ENCODE results near the gene CDC16.
"Not testable (repeated sequence)": the region's sequence is repeated elsewhere in the genome, so short reads cannot be mapped to it uniquely, and the experiment has no call there.

Gene CDC16

DNA sequence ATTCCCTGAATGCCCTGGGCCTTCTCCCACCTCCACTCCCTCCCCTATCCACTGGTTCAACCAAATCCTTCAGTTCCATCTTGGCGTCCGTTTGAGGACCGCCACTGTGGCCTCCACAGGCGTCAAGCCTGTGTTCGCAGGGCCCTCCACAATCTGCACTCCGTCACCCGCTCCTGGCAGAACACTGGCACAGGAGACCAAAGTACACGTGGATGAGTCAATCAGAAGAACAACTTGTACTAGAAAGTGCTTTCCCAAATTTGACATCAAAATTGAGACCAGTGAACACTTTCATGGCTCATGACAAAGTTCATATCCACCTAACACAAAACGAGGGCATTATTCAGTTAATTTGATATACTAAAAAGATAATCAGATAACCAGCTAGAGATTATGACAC, 6.5 kb upstream of the CDC16 start:
- no peak for DNase-seq

DNA sequence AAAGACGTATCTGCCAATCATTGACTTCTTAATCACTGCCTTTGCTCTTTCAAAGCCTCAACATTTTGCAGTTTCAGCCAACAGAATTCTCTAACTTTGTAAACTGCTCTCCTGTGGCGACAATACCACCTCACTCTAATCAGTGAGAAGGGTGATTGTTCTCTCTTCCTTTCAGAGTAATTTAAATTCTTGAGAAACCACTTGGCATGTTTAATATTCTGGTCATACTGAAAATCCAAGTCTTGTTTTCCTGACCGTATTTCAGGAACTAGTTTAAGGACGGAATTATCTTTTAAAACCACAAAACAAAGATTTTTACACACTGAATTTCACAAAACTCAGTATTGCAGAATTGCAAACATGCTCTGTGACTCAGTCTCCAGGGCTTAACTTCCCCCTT, 5.2 kb upstream of the CDC16 start:
- no peak for DNase-seq

DNA sequence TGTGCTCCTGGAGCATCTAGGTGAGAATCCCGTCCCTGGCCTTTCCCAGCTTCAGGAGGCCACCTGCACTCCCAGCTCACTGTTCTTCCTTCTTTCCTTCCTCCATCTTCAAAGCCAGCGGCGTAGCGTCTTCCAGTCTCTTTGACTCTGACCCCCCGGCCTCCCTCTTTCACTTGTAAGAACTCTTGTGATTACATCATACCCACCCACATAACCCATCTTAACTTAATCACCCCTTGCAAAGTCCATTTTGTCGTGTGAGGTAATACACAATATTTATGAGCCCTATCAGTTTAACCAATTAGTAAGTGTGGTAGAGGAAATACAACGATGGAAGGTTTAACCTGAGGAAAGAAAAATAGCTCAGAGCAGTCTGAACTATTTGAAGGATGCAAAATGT, 4.6 kb upstream of the CDC16 start:
- DNase-seq: no peak

DNA sequence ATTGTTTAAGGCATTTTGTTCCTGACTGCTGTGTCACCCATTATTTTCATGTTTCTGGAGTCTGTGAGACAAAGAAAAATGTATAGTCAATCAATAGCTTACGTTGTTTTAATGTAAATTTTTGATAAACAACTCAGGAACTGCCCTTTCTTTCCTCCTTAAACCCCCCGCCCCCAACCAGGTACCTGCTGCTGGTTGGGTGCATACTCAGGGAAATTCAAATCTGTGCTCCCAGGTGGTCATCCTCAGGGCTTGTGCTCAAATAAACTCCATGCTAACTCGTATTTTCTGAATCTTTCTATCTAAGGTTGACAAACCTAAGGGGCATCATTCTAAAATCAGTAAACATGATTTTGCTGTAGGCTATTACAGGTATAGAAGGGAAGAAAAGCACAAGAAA, 4.1 kb upstream of the CDC16 start:
- DNase-seq: no peak

DNA sequence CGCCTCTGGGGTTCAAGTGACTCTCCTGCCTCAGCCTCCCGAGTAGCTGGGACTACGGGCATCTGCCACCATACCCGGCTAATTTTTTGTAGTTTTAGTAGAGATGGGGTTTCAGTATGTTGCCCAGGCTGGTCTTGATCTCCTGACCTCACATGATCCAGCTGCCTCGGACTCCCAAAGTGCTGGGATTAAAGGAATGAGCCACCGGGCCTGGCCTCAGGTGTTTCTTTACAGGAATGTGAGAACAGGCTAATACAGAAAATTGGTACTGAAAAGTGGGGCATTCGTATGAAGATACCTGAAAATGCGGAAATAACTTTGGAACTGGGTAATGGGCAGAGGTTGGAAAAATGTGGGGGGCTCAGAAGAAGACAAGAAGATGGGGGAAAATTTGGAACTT, 2.8 kb upstream of the CDC16 start:
- no peak for DNase-seq

DNA sequence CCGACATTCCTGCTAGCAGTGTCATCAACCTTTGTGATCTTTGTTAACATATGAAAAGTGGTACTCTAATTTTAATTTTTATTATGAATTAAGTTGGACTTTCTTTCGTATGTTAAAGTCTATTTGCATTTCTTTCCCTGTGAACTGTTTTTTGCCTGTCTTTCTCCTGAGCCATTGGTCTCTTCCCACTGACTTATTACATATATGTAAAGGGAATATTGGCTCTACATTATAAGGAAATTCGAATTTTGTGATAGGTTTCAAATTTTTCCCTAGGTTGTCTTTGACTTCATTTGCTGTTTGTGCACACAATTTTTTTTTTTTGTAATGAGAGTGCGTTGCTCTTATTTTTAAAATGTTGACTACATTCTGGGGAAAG, 442 bp upstream of the CDC16 start:
- no peak for DNase-seq

DNA sequence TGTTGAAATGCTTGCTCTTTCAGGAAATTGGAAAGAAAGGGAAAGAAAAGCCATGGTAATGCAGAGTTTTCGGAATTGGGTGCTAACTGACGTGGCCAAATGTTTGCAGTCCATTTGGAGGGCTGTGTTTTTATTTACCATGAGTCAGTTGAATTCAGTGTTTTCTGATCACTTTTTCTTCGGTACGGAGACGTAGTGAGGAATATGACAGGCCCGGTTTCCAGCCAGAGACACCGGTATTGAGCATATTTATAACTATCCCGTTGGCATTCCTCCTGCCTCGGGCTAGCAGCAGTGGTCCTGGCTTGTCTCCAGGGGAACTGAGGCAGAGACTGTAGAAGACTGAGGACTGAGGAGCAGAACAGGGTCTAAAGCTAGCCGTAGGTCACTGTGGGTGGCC, 1.0 kb downstream of the CDC16 start:
- DNase-seq: no peak

DNA sequence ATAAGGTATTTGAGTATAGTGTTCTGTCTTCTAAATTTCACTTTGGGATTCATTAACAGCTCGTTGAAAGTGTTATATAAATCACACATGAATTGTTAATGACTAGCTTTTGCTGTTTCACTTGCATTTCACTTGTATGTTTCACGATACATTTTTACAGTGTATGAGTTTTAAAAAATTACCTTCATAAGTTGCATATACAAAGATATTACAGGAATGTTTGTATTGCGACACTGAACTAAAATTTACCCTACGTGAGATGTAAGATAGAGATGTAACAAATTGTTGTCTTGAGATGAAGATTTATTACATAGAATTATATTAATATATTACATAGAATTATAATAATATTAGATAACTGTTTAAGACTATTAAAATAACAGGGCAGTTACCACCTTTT, 1.5 kb downstream of the CDC16 start:
- DNase-seq: no peak

DNA sequence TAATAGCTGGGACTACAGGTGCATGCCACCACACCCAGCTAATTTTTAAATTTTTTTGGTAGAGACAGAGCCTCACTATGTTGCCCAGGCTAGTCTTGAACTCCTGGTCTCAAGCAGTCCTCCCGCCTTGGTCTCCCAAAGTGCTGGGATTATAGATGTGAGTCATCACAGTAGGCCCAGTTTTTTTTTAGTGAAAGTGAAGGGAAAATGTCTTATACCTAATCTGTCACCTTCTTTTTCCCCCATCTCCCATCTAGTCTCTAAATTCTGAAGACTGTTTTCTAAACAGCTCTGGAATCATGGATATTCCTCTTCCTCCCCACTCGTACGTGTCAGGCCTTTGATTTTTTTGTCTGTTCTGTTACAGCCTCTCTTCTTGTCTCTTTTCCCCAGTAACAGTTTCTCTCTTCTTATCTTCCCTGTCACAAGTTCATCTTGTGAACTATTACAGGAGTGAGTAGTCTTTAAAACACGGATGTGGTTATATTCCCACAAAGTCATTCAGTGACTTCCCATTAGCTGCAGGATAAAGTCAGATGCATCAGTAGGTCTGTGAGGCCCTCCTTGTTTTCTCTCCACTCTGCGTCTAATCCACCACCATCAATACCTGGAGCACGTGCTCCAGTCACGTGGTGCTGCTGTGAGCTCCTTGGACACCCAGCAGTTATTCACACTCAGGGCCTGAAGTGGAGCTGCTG, 2.9 kb downstream of the CDC16 start:
- no peak for DNase-seq

DNA sequence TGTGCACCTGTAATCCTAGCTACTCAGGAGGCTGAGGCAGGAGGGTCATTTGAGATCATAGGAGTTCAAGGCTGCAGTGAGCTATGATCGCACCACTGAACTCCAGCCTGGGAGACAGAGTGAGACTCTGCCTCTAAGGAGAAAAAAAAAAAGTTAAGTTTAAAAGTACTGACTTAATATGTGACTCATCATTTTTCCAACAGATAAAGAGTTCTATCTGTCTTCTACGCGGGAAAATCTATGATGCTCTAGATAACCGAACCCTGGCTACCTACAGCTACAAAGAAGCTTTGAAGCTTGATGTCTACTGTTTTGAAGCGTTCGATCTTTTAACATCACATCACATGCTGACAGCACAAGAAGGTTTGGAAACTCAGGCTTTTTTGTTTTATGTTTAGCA, 7.2 kb downstream of the CDC16 start:
- no peak for DNase-seq

DNA sequence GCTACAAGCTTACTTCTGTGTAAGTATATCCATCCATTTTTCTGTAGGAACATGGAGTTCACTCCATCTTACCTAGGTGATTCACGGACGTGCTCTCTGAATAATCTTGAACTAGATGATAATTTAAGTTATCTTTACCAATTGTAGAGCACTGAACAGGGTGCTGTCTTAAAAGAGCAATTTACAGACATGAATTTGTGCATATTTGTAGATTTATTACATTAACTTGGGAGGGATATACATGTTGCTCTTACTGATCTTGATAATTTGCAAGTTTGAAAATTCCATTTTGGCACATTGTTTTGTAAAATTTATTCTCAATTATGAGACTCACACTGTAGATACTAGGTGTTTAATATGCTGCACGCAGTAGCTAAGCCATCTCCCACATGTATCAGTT, 9.3 kb downstream of the CDC16 start:
- no peak for DNase-seq

DNA sequence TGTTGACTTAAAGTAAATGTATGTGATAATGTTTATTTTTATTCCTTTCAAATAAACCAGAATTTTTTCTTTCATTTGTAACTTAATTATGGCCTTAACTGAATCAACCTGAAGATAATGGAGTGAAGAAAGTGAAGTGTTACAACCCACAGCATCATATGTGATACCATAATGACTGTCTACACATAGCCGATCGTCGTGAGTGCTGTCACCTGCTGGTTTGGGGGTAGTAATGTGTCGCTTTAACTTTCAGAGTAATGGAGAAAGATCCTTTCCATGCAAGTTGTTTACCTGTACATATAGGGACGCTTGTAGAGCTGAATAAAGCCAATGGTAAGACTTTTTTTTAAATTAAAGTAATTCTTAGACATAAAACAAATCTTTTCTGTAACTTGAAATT, 9.9 kb downstream of the CDC16 start:
- DNase-seq: no peak

DNA sequence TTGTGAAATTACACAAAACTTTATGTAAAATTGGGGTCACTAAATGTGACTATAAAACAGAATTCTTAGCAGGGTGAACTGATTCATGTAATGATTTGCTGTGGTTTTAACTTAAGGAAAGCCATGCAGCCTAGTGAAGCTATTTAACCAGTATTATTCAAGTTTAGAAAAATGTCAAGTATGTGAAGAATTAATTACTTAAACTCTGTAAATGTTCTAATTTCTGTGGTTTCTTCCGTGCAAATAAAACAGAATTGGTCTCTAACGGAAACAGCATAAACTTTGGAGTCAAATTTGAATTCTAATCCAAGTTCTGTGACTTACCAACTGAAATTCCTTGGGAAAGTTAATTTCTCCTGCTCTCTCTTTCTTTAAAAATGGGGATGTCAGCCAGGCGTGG, 13.3 kb downstream of the CDC16 start:
- no peak for DNase-seq

DNA sequence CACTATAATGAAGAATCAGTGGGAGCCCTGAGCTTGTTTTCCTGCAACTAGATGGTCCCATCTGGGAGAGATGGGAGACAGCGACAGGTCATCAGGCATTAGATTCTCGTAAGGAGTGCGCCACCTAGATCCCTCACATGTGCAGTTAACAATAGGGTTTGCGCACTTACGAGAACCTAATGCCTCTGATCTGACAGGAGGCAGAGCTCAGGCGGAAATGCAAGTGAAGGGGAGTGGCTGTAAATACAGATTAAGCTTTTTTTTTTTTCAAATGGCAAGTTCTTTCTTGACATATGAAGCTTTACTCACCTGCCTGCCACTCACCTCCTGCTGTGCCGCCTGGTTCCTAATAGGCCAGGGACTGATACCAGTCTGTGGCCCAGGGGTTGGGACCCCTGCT, 14.4 kb downstream of the CDC16 start:
- DNase-seq: no peak

DNA sequence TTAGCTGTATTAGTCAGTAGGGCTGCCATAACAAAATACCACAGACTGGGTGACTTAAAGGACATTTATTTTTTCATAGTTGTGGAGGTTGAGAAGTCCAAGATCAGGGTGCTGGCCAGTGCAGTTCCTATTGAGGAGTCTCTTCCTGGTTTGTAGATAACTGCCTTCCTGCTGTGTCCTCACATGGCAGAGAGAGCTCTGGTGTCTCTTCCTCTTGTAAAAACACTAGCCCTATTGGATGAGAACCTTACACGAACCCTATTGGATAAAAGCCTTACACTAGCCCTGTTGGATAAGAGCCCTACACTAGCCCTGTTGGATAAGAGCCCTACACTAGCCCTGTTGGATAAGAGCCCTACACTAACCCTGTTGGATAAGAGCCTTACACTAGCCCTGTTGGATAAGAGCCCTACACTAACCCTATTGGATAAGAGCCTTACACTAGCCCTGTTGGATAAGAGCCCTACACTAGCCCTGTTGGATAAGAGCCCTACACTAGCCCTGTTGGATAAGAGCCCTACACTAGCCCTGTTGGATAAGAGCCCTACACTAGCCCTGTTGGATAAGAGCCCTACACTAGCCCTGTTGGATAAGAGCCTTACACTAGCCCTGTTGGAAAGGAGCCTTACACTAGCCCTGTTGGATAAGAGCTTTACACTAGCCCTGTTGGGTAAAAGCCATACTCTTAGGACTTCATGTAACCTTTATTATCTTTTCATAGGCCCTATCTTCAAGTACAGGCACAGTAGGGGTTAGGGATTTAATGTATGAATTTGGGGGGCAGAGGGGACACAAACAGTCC, 17.1 kb downstream of the CDC16 start:
- DNase-seq: not testable (repeated sequence)

DNA sequence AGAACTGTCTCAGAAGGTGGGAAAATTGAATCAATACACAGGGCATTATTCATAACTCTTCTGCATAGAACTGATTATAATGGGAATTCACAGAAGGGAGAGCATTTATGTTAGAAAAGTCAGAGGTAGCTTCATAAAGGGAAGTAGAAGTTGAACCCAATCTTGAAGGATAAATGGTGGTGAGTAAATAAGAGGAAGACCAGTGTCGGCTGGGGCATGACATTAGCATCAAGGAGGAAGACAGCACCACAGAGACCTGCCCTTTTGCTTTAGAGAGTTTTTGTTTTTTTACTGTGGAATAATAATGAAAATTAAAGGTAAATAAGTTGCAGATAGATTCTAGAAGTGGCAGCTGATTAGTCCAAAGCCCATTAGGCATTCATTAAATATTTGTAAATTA, 21.9 kb downstream of the CDC16 start:
- no peak for DNase-seq

DNA sequence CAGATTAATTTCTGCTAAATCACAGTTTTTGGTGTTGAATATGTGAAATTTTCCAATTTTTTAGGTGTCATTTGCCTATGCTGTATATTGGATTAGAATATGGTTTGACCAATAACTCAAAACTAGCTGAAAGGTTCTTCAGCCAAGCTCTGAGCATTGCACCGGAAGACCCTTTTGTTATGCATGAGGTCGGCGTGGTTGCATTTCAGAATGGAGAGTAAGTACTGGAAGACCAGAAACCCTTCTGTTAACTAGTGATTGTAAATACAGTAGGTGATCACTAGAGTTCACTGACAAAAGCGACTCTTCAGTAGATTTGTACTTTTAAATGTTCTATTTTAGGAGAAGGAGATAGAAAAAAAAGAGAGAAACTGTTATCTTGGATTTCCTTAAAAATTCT, 22.3 kb downstream of the CDC16 start:
- DNase-seq: no peak

DNA sequence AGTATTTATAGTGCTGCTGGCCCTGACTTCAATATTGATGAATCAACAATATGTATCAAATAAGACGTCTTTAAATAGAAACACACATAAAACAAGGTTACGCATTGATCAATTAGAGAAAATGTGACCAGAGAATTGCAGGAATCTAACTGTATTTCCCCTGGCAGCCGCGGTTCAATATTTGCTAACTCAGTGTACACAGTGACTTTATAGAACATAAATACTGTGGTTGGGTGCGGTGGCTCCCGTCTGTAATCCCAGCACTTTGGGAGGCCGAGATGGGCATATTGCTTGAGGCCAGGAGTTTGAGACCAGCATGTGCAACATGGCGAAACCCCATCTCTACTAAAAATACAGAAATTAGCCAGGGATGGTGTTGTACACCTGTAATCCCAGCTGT, 23.9 kb downstream of the CDC16 start:
- no peak for DNase-seq

DNA sequence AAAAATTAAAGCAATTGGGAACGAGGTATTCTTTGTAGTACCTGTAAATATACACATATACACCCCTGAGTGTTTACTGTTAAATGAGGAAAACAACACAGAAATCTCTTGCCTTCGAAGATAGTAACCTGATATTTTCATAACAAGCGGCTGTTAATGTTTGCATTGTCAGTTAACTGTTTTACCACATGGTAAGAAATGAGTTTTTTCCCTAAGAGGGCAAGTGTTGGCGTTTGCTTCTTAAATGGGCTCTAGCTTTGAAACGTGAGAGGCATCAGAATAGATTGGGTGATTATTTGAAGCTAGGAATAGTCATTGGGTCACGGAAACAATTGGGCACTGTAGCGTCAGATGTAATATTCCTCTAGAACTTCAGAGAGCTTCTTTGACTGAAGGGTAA, 24.7 kb downstream of the CDC16 start:
- DNase-seq: no peak

DNA sequence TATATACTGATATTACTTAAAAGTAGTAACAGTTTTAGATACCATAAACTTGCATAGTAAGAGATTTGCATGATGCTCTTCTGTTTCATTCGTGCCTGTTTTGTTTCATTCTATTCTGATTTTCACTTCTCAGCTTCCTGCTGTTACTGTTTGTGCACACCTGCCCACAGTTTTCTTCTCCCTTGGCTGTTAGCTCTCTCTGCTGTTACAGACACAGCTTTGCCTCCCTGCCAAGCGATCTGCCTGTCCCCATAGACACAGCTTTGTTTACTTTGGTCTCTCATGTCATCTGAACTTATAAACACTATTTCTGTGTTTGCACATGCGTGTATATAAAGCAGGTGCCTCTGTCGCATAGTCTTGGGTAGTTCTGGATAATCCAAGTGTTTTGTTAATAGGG, 25.3 kb downstream of the CDC16 start:
- DNase-seq: no peak

DNA sequence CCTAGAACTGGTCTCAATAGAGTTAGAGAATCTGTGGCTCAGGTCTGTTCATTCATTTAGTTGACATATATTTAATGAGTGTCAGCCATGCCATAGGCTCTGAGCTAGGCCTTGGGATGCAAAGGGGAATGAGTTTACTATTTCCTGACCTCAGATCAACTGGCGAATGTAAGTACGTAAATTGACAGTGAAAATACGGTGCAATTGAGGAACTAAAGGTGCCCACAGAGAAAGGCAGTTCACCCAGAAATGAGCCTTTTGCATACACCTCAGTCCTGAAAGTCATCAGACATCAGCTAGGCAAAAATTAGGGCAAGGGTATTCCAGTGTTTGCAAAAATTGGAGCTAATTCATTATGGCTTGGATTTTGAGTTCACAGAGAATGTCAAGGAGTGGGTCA, 26.1 kb downstream of the CDC16 start:
- no peak for DNase-seq

DNA sequence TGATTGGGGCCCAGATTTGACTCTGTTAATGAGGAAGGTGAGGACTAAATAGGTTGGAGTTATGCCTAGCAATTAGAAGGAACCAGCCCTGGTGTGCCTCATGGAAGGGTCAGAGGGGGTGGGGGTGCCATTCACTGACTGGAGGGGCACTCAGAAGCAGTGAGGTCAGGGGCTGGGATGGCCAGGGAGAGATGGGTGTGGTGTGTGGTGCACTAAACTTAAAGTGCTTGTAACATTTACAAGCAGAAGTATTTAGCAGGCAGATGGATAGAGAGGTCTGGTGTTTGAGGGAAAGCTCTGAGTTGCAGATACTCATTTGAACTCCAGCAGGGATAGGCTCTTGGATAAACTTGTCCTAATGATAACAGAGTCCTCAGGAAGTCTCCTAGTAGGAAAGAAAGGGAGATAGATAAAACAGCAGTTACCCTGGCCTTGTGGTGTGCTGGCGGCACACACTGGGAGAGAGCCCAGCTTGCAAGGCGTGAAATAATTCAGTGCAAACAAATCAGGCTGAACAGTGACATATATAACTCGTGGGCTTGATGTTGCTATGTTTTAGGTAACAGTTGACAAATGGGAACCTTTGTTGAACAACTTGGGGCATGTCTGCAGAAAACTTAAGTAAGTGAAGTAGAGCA, 26.8 kb downstream of the CDC16 start:
- DNase-seq: no peak

DNA sequence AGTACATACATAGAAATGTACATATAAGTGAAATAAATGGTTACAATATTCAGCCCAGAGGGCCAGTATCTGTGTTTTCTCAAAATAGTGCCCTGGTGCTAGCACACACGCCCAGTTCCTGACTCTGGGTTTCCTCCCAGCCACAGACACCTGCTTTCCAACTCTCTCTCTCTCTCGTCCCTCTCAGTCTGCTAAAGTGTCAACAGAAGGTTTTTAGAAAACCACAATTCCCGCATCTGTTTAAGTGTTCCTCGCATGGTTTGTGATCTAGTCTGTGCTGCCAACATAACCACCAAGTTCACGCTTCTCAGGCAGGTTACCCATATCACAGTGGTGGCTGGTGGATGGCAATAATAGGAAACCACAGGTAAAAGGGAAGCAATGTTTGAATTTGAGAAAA, 28.9 kb downstream of the CDC16 start:
- DNase-seq: no peak

DNA sequence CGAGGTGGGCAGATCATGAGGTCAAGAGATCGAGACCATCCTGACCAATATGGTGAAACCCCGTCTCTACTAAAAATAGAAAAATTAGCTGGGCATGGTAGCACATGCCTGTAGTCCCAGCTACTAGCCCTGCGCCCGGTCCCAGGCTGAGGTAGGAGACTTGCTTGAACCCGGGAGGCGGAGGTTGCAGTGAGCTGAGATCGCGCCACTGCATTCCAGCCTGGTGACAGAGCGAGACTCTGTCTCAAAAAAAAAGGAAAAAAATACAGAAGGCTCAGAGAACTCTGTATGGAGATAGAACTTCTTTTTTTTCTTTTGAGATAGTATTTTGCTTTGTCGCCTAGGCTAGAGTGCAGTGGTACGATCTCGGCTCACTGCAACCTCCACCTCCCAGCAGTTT, 29.6 kb downstream of the CDC16 start:
- DNase-seq: not testable (repeated sequence)
